ENCODE results near the gene ITPRIPL1.

Gene ITPRIPL1

DNA sequence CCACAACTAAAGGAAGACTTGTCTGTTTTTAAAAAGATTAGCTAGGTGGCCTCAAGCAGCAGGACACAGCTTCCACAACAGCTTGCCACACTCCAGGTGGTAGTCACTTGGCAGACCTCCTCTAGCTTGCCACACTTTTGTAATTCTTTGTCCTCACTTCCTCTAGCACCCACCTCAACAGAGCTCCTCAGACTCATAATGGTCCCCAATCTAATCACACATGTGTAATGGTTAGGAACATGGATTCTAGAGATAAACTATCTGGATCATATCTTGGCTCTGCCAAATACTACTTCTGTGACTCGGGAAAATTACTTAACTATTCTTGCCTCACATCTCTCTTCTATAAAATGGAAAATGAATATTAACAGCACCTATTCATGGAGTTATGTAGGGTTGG, 23.3 kb upstream of the ITPRIPL1 start:
- TF ChIP-seq, protein P1, sequence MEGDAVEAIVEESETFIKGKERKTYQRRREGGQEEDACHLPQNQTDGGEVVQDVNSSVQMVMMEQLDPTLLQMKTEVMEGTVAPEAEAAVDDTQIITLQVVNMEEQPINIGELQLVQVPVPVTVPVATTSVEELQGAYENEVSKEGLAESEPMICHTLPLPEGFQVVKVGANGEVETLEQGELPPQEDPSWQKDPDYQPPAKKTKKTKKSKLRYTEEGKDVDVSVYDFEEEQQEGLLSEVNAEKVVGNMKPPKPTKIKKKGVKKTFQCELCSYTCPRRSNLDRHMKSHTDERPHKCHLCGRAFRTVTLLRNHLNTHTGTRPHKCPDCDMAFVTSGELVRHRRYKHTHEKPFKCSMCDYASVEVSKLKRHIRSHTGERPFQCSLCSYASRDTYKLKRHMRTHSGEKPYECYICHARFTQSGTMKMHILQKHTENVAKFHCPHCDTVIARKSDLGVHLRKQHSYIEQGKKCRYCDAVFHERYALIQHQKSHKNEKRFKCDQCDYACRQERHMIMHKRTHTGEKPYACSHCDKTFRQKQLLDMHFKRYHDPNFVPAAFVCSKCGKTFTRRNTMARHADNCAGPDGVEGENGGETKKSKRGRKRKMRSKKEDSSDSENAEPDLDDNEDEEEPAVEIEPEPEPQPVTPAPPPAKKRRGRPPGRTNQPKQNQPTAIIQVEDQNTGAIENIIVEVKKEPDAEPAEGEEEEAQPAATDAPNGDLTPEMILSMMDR (conservative IDR thresholded peaks at IDR 0.05; ENCODE audit: low read depth, low read length) = no peak
- H3K4me3 ChIP-seq (ENCODE audit: low read depth, low read length) = no peak overlapping the region

DNA sequence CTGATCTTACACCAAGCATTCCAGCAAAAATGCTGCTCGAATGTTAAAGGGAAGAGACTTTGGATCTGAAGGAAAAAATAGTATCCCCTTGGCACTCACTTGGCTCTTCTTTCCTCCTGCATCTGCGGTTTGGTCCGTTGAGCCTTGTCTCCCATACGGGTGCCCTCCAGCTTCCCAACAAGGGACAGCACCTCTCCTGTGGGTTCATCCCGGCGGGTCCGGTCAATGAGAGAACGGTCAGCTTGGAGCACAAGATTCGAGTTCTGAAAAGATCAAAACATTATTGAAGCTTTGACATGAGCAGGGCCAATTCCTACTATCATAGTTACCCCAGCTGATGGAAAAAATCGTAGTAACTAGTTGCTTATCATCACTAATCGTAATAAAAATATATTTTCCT, 20.5 kb upstream of the ITPRIPL1 start:
- peak overlapping the region; percentile 98 for H3K4me3 ChIP-seq (ENCODE audit: low read depth, low read length)
- no peak for DNase-seq (ENCODE audit: low read depth)
- TF ChIP-seq, protein P1 (conservative IDR thresholded peaks at IDR 0.05; ENCODE audit: low read depth, low read length) = no peak

More for the DNA sequence above, 23.3 kb upstream of the ITPRIPL1 start:
- no peak for DNase-seq (ENCODE audit: low read depth)

DNA sequence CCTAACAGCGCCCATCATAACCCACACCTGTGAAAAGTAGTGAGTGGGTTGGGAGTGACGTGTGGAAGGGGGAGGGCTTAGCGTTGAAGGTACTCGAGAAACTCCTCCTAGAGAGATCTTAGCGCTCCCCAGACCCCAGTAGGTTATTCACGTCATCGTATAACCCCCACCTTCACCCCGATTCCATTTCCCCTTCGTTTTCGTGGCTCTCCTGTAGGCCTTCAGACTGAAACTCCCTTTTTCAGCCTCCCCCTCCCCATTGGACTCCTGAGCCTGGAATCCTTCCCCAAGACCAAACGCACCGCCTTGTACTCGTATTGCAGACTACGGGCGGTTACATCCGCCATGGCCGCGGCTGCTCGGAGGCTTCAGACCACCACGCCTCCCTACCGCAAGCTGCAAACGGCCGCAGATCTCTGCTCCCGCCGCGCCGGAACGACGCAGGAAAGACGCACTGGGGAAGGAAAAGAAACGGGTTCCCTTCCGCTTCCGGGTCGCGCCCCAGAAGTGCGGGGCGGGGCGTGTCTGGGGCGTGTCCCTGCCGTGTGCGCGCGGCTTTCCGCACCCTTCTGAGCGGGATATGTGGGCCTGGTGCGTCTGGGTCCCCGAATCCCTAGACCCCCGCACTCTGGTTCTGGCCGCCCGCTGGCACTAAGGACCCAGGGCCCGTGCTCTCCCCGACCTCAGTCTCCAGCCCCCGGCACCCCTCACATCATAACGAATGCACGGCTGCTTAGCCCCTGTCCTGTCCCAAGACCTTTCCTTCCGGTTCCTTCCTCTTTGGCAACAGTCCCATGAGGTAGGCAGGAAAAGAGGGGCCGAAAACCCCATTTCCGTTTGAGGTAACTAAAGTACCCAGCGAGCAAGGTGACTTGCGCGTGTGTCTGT, 19.8 kb upstream of the ITPRIPL1 start, which contains the start of gene SNRNP200:
Gene SNRNP200, minus strand, starts transcription at position 456 of the 888 bp plus-strand sequence. Its CDS starts 109 bp downstream, at position 347.
- TF ChIP-seq, protein P1 (conservative IDR thresholded peaks at IDR 0.05; ENCODE audit: low read depth, low read length) = no peak
- DNase-seq (ENCODE audit: low read depth) = peak; percentile 76
- H3K4me3 ChIP-seq (ENCODE audit: low read depth, low read length) = peak within 1 kb of the TSS; percentile 98

GRCh38 chr2:96305979-96306308, 19.2 kb upstream of the ITPRIPL1 start:
- peak overlapping the region; percentile 98 for H3K4me3 ChIP-seq (ENCODE audit: low read depth, low read length)
- TF ChIP-seq, protein P1 (conservative IDR thresholded peaks at IDR 0.05; ENCODE audit: low read depth, low read length) = no peak
- no peak for DNase-seq (ENCODE audit: low read depth)

- TF ChIP-seq, protein P1 (conservative IDR thresholded peaks at IDR 0.05; ENCODE audit: low read depth, low read length) = no peak
- H3K4me3 ChIP-seq (ENCODE audit: low read depth, low read length) = peak overlapping the region; percentile 98
Measured at GRCh38 chr2:96306370-96306769, 18.7 kb upstream of the ITPRIPL1 start.

DNA sequence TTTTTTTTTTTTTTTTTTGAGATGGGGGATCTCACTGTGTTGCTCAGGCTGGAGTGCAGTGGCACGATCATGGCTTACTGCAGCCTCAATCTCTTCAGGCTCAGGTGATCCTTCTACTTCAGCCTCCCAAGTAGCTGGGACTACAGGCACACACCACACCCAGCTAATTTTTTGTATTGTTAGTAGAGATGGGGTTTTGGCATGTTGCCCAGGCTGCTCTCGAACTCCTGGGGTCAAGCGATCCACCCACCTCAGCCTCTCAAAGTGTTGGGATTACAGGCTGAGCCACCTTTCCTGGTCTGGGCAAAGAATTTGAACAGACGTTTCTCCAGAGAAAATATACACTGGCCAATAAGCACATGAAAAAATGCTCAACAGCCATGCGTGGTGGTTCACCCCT, 16.9 kb upstream of the ITPRIPL1 start:
- H3K4me3 ChIP-seq (ENCODE audit: low read depth, low read length) = no peak overlapping the region
- no peak for DNase-seq (ENCODE audit: low read depth)
- TF ChIP-seq, protein P1 (conservative IDR thresholded peaks at IDR 0.05; ENCODE audit: low read depth, low read length) = no peak

More at GRCh38 chr2:96306370-96306769, 18.7 kb upstream of the ITPRIPL1 start:
- DNase-seq (ENCODE audit: low read depth) = no peak

GRCh38 chr2:96315005-96315399, 10.1 kb upstream of the ITPRIPL1 start:
- no peak for DNase-seq (ENCODE audit: low read depth)
- no peak overlapping the region for H3K4me3 ChIP-seq (ENCODE audit: low read depth, low read length)
- TF ChIP-seq, protein P1 (conservative IDR thresholded peaks at IDR 0.05; ENCODE audit: low read depth, low read length) = no peak
